Sigmoid colon (tissue), 3 donors: Measurements from ENCODE around the gene CBLB.

Experiments used
- CTCF ChIP-seq, 4 experiments: fragments of 450-650 bp in 3 of 4; fragments of 200-600 bp in 1 of 4; IDR thresholded peaks; one replicate each; pipeline ENCODE4 v1.5.1; 2016 to 2019; ENCODE audit warnings: antibody characterized with exemption in 4 of 4, mild to moderate bottlenecking in 3 of 4, moderate library complexity in 2 of 4
- POLR2A ChIP-seq, 2 donors: fragments of 450-650 bp; IDR thresholded peaks; one replicate each; pipeline ENCODE4 v1.6.1; 2016; ENCODE audit warnings: antibody characterized with exemption in 2 of 2, mild to moderate bottlenecking in 2 of 2, moderate library complexity in 2 of 2

GRCh38 chr3:105862217-105862616 lies 6.6 kb downstream of the CBLB start:
- TF ChIP-seq CTCF (IDR thresholded peaks at IDR 0.05) = no peak
- TF ChIP-seq POLR2A (IDR thresholded peaks at IDR 0.05) = no peak
